Thymus (tissue), 11 donors: Measurements from ENCODE around the gene NFU1. TPM values are rescaled to one million over a fixed set of nuclear protein-coding genes. Genes with fewer than 3 reads are reported as not detected.

Source experiments
- DNase-seq, 9 donors: peaks; one replicate each; pipeline ENCODE4 v3.0.0-alpha.2; 2013; ENCODE audit warnings: low spot score in 9 of 9, low read depth in 6 of 9, missing footprints in 1 of 9
- H3K27ac ChIP-seq, 2 donors: one replicate each; pipeline ENCODE4 v1.5.1; 2013; ENCODE audit warnings: control low read depth in 1 of 2, low read depth in 1 of 2, low read length in 1 of 2, mild to moderate bottlenecking in 1 of 2, moderate library complexity in 1 of 2
- H3K27me3 ChIP-seq, 2 donors: one replicate each; pipeline ENCODE4 v1.5.1; 2013; ENCODE audit warnings: low read length in 1 of 2; ENCODE audit not compliant: control insufficient read depth in 2 of 2, insufficient read depth in 1 of 2
- H3K36me3 ChIP-seq, 2 donors: one replicate each; pipeline ENCODE4 v1.5.1; 2013; ENCODE audit warnings: low read length in 1 of 2, mild to moderate bottlenecking in 1 of 2, moderate library complexity in 1 of 2; ENCODE audit not compliant: control insufficient read depth in 2 of 2, insufficient read depth in 2 of 2
- H3K4me1 ChIP-seq, 2 donors: one replicate each; pipeline ENCODE4 v1.5.1; 2013; ENCODE audit warnings: low read length in 2 of 2; ENCODE audit not compliant: control insufficient read depth in 2 of 2, insufficient read depth in 2 of 2
- H3K4me3 ChIP-seq, 2 donors: one replicate each; pipeline ENCODE4 v1.5.1; 2013; ENCODE audit warnings: low read length in 2 of 2, control low read depth in 1 of 2, mild to moderate bottlenecking in 1 of 2
- H3K9me3 ChIP-seq, 2 donors: one replicate each; pipeline ENCODE4 v1.5.1; 2013; ENCODE audit warnings: low read length in 1 of 2, mild to moderate bottlenecking in 1 of 2; ENCODE audit not compliant: control insufficient read depth in 2 of 2, insufficient read depth in 1 of 2
- WGBS: extraction: QIAGEN DNeasy Blood & Tissue Kit; methylation state at CpG from one replicate; pipeline ENCODE4 v1.1.7; 2013; 5-methylcytosine and 5-hydroxymethylcytosine counted together
- polyA plus RNA-seq: library from polyadenylated mRNA; stranded (reverse); fragments of 200-250 nt; gene quantifications from one replicate; pipeline ENCODE4 v1.2.3, GENCODE V29; 2013
- total RNA-seq: library from RNA; stranded (reverse); fragments of 120-200 nt; gene quantifications from one replicate; pipeline ENCODE4 v1.2.4, GENCODE V29; 2013
- donor health status: healthy.

NFU1 gene
- total and polyA plus RNA-seq, 2 donors = 42.8 to 77.2 TPM

DNA sequence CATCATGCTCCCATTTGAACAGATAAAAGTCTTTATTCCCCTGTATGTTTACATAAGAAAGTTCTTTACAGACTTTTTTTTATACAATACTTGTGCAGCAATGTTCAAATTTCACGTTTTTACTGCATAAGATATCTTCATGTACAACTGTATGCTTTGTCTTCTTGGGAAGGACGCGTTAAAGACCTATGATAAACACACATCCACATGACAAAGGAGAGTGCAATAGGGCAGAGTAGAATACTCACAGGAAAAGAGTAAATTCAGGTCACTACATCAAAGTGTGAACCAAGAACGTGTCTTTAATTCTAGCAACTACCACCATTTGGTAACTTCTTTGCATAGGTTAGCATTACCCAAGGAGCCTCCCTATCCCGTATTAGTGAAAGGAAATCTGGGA, 33.7 kb upstream of the NFU1 start:
- 77% methylated on average over 5 of the region's 5 CpGs for WGBS

GRCh38 chr2:69469784-69470183, 32.5 kb upstream of the NFU1 start:
- Histone ChIP-seq H3K9me3 (no peaks in the 10 kb centered on the region), H3K36me3 (peaks cover 12% of the 10 kb centered on the region in 2 donors), H3K27me3 (no peaks in the 10 kb centered on the region), H3K4me3 (no peak overlapping the region), H3K4me1 (no peaks in the 10 kb centered on the region), H3K27ac (no peak overlapping the region)
- no peak for DNase-seq
- WGBS = 96% methylated on average over 1 of the region's 1 CpG

More for the DNA sequence above, 33.7 kb upstream of the NFU1 start:
- H3K4me1 ChIP-seq = no peaks in the 10 kb centered on the region
- no peak for DNase-seq
- no peaks in the 10 kb centered on the region for H3K9me3 ChIP-seq
- no peak overlapping the region for H3K4me3 ChIP-seq
- no peak overlapping the region for H3K27ac ChIP-seq
- peaks cover 5 to 8% of the 10 kb centered on the region in 2 donors for H3K36me3 ChIP-seq
- no peaks in the 10 kb centered on the region for H3K27me3 ChIP-seq

DNA sequence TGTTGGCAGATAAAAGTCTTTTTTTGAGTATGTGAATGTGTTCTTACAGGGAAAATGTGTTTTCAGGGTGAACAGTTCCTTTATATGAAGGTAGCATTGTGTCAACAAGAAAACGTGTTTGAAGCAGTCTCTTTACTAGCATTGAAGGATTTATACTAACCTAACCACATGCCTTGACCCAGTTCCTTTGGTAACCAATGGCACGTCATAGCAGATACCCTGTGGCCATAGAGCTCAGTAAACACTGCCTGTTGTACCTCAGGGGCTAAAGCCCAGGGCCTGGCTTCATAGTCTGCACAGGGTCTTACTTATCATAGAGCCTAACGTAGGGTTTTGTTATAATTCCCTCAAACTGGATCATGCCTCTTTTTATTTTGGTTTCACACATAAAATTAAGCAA, 32.1 kb upstream of the NFU1 start:
- H3K27ac ChIP-seq = peak overlapping the region in 1 of 2 donors; percentile 27
- no peaks in the 10 kb centered on the region for H3K9me3 ChIP-seq
- H3K4me1 ChIP-seq = no peaks in the 10 kb centered on the region
- H3K36me3 ChIP-seq = peaks cover 12 to 15% of the 10 kb centered on the region in 2 donors
- 95% methylated on average over 3 of the region's 3 CpGs for WGBS
- no peaks in the 10 kb centered on the region for H3K27me3 ChIP-seq
- no peak for DNase-seq
- no peak overlapping the region for H3K4me3 ChIP-seq

GRCh38 chr2:69466728-69467127, 29.5 kb upstream of the NFU1 start:
- no peak for DNase-seq
- Histone ChIP-seq H3K9me3 (no peaks in the 10 kb centered on the region), H3K4me3 (no peak overlapping the region), H3K4me1 (no peaks in the 10 kb centered on the region), H3K27me3 (no peaks in the 10 kb centered on the region), H3K27ac (no peak overlapping the region), H3K36me3 (peaks cover 10 to 15% of the 10 kb centered on the region in 2 donors)
- WGBS = 98% methylated on average over 8 of the region's 8 CpGs

GRCh38 chr2:69465513-69466456, 28.6 kb upstream of the NFU1 start:
- H3K4me3 ChIP-seq = no peak overlapping the region
- 96% methylated on average over 14 of the region's 14 CpGs for WGBS
- peaks cover 10 to 15% of the 10 kb centered on the region in 2 donors for H3K36me3 ChIP-seq
- H3K27me3 ChIP-seq = no peaks in the 10 kb centered on the region
- DNase-seq = no peak
- peak overlapping the region; percentile 15 to 59 for H3K27ac ChIP-seq
- H3K4me1 ChIP-seq = no peaks in the 10 kb centered on the region
- H3K9me3 ChIP-seq = no peaks in the 10 kb centered on the region

DNA sequence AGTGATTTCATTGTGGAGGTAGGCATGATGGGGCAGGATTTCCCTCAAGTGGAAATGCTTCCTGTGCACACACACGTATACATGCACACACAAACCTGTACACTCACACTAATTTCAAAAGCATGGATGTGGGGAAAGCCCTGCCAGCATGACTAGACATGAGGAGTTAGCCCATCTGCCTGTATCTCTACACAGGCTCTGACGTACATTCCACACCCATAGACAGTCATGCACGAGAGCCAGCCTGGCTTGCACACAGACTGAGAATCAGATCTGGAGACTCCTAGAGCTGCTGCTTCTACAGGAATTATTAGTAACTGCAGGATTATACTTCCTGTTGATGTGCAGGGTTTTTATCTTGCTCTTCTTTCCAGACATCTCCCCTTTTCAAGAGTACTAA, 27.3 kb upstream of the NFU1 start:
- DNase-seq = peak in 3 of 9 donors; percentile 4 to 23 (median 16)
- 89% methylated on average over 3 of the region's 3 CpGs for WGBS

GRCh38 chr2:69462780-69463179, 25.5 kb upstream of the NFU1 start:
- Histone ChIP-seq H3K4me3 (no peak overlapping the region), H3K9me3 (no peaks in the 10 kb centered on the region), H3K27ac (no peak overlapping the region), H3K4me1 (no peaks in the 10 kb centered on the region), H3K36me3 (peaks cover 10 to 15% of the 10 kb centered on the region in 2 donors), H3K27me3 (no peaks in the 10 kb centered on the region)
- 99% methylated on average over 3 of the region's 3 CpGs for WGBS
- no peak for DNase-seq

More for the DNA sequence above, 27.3 kb upstream of the NFU1 start:
- H3K9me3 ChIP-seq = no peaks in the 10 kb centered on the region
- H3K4me1 ChIP-seq = no peaks in the 10 kb centered on the region
- no peak overlapping the region for H3K4me3 ChIP-seq
- H3K27ac ChIP-seq = peak overlapping the region; percentile 36 to 59
- H3K36me3 ChIP-seq = peaks cover 10 to 15% of the 10 kb centered on the region in 2 donors
- H3K27me3 ChIP-seq = no peaks in the 10 kb centered on the region

DNA sequence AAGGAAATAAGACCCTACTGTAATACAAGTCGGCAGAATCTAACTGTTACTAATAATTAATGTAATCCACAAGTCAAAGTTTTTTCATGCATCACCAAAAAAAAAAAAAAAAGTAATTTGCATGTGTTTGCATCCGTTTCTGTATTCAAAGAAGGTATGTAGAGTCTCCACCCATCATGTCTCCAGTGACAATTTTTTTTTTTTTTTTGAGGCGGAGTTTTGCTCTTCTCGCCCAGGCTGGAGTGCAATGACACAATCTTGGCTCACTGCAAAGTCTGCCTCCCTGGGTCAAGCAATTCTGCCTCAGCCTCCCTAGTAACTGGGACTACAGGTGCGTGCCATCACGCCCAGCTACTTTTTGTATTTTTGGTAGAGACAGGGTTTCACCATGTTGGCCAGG, 24.2 kb upstream of the NFU1 start:
- Histone ChIP-seq H3K27me3 (no peaks in the 10 kb centered on the region), H3K4me1 (no peaks in the 10 kb centered on the region), H3K27ac (no peak overlapping the region), H3K9me3 (no peaks in the 10 kb centered on the region), H3K4me3 (no peak overlapping the region), H3K36me3 (peaks cover 9 to 15% of the 10 kb centered on the region in 2 donors)
- 96% methylated on average over 6 of the region's 6 CpGs for WGBS
- DNase-seq = no peak

- no peaks in the 10 kb centered on the region for H3K4me1 ChIP-seq
- peaks cover 0 to 3% of the 10 kb centered on the region in 2 donors for H3K36me3 ChIP-seq
- H3K4me3 ChIP-seq = no peak overlapping the region
- H3K27me3 ChIP-seq = no peaks in the 10 kb centered on the region
- no peak for DNase-seq
- H3K27ac ChIP-seq = no peak overlapping the region
- WGBS = 28% methylated on average over 4 of the region's 4 CpGs
- no peaks in the 10 kb centered on the region for H3K9me3 ChIP-seq
Measured at GRCh38 chr2:69459936-69460335, 22.7 kb upstream of the NFU1 start.
